A673 (cell line): Measurements from ENCODE around the gene EQTN. TPM values are rescaled to one million over a fixed set of nuclear protein-coding genes. Genes with fewer than 3 reads are reported as not detected.

ENCODE experiments used
- BruUV-seq: library from RNA; stranded (reverse); fragments of 400-500 nt; replicated peaks from 2 replicates; lab custom pipeline; 2021; lab: Mats Ljungman, UMichigan
- CTCF ChIA-PET: fragments of 300-600 bp; sonication (Branson Sonifier 250); formaldehyde crosslinking; loops from one replicate; lab custom pipeline; 2022; ENCODE audit warnings: antibody characterized with exemption; lab: Charles Lee
- POLR2A ChIA-PET: fragments of 300-600 bp; sonication (Branson Sonifier 250); formaldehyde crosslinking; loops from one replicate; lab custom pipeline; 2022; ENCODE audit warnings: antibody characterized with exemption; ENCODE audit not compliant: low non-redundant PET; lab: Charles Lee
- DNase-seq: peaks from one replicate; pipeline ENCODE4 v3.0.0-alpha.2; 2015; ENCODE audit warnings: low spot score
- H3K27ac ChIP-seq: fragments of 200-600 bp; sonication (generic); 2 replicates; pipeline ENCODE4 v1.5.1; 2016; ENCODE audit warnings: mixed run types, low read depth, mild to moderate bottlenecking, mixed read lengths, antibody characterized with exemption, low read length; ENCODE audit not compliant: poor library complexity, severe bottlenecking
- H3K27me3 ChIP-seq: fragments of 200-600 bp; sonication (generic); replicated peaks from 2 replicates; pipeline ENCODE4 v1.6.1; 2017; ENCODE audit warnings: mixed run types, low read depth, mild to moderate bottlenecking, mixed read lengths, antibody characterized with exemption, low read length; ENCODE audit not compliant: insufficient read depth, poor library complexity
- H3K36me3 ChIP-seq: fragments of 200-600 bp; sonication (generic); 2 replicates; pipeline ENCODE4 v1.6.1; 2016; ENCODE audit warnings: mixed run types, mild to moderate bottlenecking, mixed read lengths, antibody characterized with exemption, low read length; ENCODE audit not compliant: insufficient read depth, poor library complexity, severe bottlenecking
- H3K4me1 ChIP-seq: fragments of 200-600 bp; sonication (generic); 2 replicates; pipeline ENCODE4 v1.6.1; 2017; ENCODE audit warnings: mixed run types, mild to moderate bottlenecking, mixed read lengths, antibody characterized with exemption, low read length; ENCODE audit not compliant: insufficient read depth, poor library complexity, severe bottlenecking
- H3K4me3 ChIP-seq: fragments of 200-600 bp; sonication (generic); 2 replicates; pipeline ENCODE4 v1.5.1; 2016; ENCODE audit warnings: low read depth, mixed run types, mild to moderate bottlenecking, mixed read lengths, low read length; ENCODE audit not compliant: poor library complexity, severe bottlenecking
- H3K9me3 ChIP-seq: fragments of 200-600 bp; sonication (generic); 2 replicates; pipeline ENCODE4 v1.6.1; 2016; ENCODE audit warnings: mixed run types, low read depth, mild to moderate bottlenecking, mixed read lengths, antibody characterized with exemption, low read length; ENCODE audit not compliant: poor library complexity, severe bottlenecking
- CTCF ChIP-seq: fragments of 300-800, 200-600 bp; sonication (generic); conservative IDR thresholded peaks from 2 replicates; pipeline ENCODE4 v1.5.1; 2017; ENCODE audit warnings: low read depth, mild to moderate bottlenecking, antibody characterized with exemption, low read length, moderate library complexity, mixed read lengths
- EZH2 ChIP-seq: fragments of 200-600 bp; sonication (generic); IDR thresholded peaks from 2 replicates; pipeline ENCODE4 v1.6.1; 2017; ENCODE audit warnings: borderline replicate concordance, low read depth, mild to moderate bottlenecking, mixed read lengths, antibody characterized with exemption, low read length; ENCODE audit not compliant: poor library complexity, severe bottlenecking
- intact Hi-C: fragments of 100-400 bp; cut with micrococcal nuclease; formaldehyde crosslinking; loops from one replicate; pipeline ENCODE4 v1.10.0; 2022; ENCODE audit not compliant: unreplicated experiment
- total RNA-seq: library from RNA; stranded (reverse); gene quantifications from 2 replicates; pipeline ENCODE4 v1.2.3, GENCODE V29; 2021

EQTN gene
- total RNA-seq, 1 experiment from 2014 or later = not detected

- DNase-seq = no peak
These were observed 11.9 kb upstream of the EQTN start for GRCh38 chr9:27308691-27309390.

GRCh38 chr9:27304521-27304920 lies 7.6 kb upstream of the EQTN start:
- CTCF ChIA-PET = no interaction called here
- intact Hi-C loops = no loop called here
- Histone ChIP-seq H3K9me3 (no peaks in the 10 kb centered on the region), H3K36me3 (no peaks in the 10 kb centered on the region), H3K27me3 (no peaks in the 10 kb centered on the region), H3K4me3 (no peak overlapping the region), H3K27ac (no peak overlapping the region), H3K4me1 (no peaks in the 10 kb centered on the region)
- DNase-seq = no peak
- POLR2A ChIA-PET = interaction anchor here (0.6 kb wide), 1 partner anchor 19 kb away, joined by 6 read pairs; no protein-coding TSS in a partner anchor
- TF ChIP-seq EZH2 (no peak), CTCF (no peak)
- no TSS peak for BruUV-seq

More at GRCh38 chr9:27308691-27309390, 11.9 kb upstream of the EQTN start:
- no peak for TF ChIP-seq EZH2
- TF ChIP-seq CTCF = no peak
- Histone ChIP-seq H3K4me1 (no peaks in the 10 kb centered on the region), H3K9me3 (no peaks in the 10 kb centered on the region), H3K27me3 (no peaks in the 10 kb centered on the region), H3K27ac (no peak overlapping the region), H3K4me3 (no peak overlapping the region), H3K36me3 (no peaks in the 10 kb centered on the region)
- ChIA-PET POLR2A (no interaction called here), CTCF (no interaction called here)
- intact Hi-C loops = no loop called here
- no TSS peak for BruUV-seq

GRCh38 chr9:27303219-27303618 lies 6.3 kb upstream of the EQTN start:
- DNase-seq = no peak
- POLR2A ChIA-PET = no interaction called here
- H3K4me1 ChIP-seq = no peaks in the 10 kb centered on the region
- intact Hi-C loops = no loop called here
- no TSS peak for BruUV-seq
- CTCF ChIA-PET = no interaction called here
- H3K9me3 ChIP-seq = no peaks in the 10 kb centered on the region
- no peak overlapping the region for H3K4me3 ChIP-seq
- H3K27ac ChIP-seq = no peak overlapping the region
- H3K27me3 ChIP-seq = no peaks in the 10 kb centered on the region
- TF ChIP-seq CTCF = no peak
- TF ChIP-seq EZH2 = no peak
- no peaks in the 10 kb centered on the region for H3K36me3 ChIP-seq
